Body of pancreas (tissue), 4 donors: Measurements from ENCODE around the gene PLK5.

ENCODE experiments used
- CTCF ChIP-seq, 7 experiments: fragments of 450-650 bp in 4 of 7; fragments of 200-600 bp in 3 of 7; sonication (generic) in 3 of 7; IDR thresholded peaks; one replicate each; pipeline ENCODE4 v1.5.1; 2016 to 2019; ENCODE audit warnings: antibody characterized with exemption in 7 of 7
- POLR2A ChIP-seq, 3 donors: fragments of 450-650 bp; IDR thresholded peaks; one replicate each; pipeline ENCODE4 v1.6.1; 2016; ENCODE audit warnings: antibody characterized with exemption in 3 of 3, mild to moderate bottlenecking in 2 of 3

GRCh38 chr19:1533510-1534150 lies 9.8 kb downstream of the PLK5 start:
- TF ChIP-seq CTCF (IDR thresholded peaks at IDR 0.05), result no peak
- TF ChIP-seq POLR2A (IDR thresholded peaks at IDR 0.05), result no peak
